Measurements from ENCODE around the gene WDR18. TPM values are rescaled to one million over a fixed set of nuclear protein-coding genes. Genes with fewer than 3 reads are reported as not detected.

WDR18 gene
- total RNA-seq, 1 experiment from 2014 or later = 56.7 TPM

DNA sequence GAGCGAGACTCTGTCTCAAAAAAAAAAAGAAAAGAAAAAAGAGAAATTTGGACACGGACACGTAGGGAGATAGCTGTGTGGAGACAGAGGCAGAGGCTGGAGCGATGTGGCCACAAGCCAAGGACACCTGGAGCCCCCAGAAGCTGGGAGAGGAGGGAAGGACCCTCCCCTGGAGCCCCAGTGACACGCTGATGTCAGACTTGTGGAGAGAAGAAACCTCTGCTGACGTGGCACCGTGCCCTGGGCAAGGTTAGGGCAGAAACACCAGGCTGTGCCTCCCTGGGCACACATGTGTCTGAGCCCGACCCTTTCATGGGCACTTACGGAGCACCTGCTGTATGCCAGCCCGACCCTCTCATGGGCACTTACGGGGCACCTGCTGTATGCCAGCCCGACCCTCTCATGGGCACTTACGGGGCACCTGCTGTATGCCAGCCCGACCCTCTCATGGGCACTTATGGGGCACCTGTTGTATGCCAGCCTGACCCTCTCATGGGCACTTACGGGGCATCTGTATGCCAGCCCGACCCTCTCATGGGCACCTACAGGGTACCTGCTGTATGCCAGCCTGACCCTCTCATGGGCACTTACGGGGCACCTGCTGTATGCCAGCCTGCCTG, 40.5 kb upstream of the WDR18 start:
- ATAC-seq (no peak), DNase-seq (no peak)
- H3K9me3 ChIP-seq (ENCODE audit: low read length) = no peaks in the 10 kb centered on the region
- ChIA-PET CTCF (no interaction called here), POLR2A (ENCODE audit: unreplicated experiment) (no interaction called here)
- H4K20me1 ChIP-seq (ENCODE audit: low read length) = no peaks in the 10 kb centered on the region
- H3K9me2 ChIP-seq (replicated peaks; ENCODE audit: low read length) = no peaks in the 10 kb centered on the region
- H3K36me3 ChIP-seq (ENCODE audit: low read depth, low read length) = no peaks in the 10 kb centered on the region
- H3K4me1 ChIP-seq (ENCODE audit: insufficient read depth, low read length) = peaks cover 17% of the 10 kb centered on the region; the same call in 1 of the 2 replicates
- BruUV-seq (replicated peaks) = no TSS peak
- no peak overlapping the region for H3K4me3 ChIP-seq (ENCODE audit: low read length)
- H3K27ac ChIP-seq (ENCODE audit: low read length) = no peak overlapping the region
- H3F3A ChIP-seq (ENCODE audit: low read length, unreplicated experiment) = no peaks in the 10 kb centered on the region
- no peak overlapping the region for H3K9ac ChIP-seq (ENCODE audit: low read length)
- no peak for TF ChIP-seq EZH2 (IDR thresholded peaks at IDR 0.05; ENCODE audit: low read length, unreplicated experiment)
- no peak for TF ChIP-seq EZH2phosphoT487 (IDR thresholded peaks at IDR 0.05; ENCODE audit: borderline replicate concordance, low read length)
- no peak overlapping the region for H3K4me2 ChIP-seq (ENCODE audit: low read length)
- H2AFZ ChIP-seq (ENCODE audit: low read length) = no peak overlapping the region
- peaks cover 4% of the 10 kb centered on the region; the same call in 1 of the 2 replicates for H3K79me2 ChIP-seq (ENCODE audit: low read length)
- no peaks in the 10 kb centered on the region for H3K27me3 ChIP-seq (ENCODE audit: low read length)
- intact Hi-C loops (cut with micrococcal nuclease) = no loop called here

- intact Hi-C loops (cut with micrococcal nuclease) = no loop called here
Observed at GRCh38 chr19:944171-944567, 40.0 kb upstream of the WDR18 start.

DNA sequence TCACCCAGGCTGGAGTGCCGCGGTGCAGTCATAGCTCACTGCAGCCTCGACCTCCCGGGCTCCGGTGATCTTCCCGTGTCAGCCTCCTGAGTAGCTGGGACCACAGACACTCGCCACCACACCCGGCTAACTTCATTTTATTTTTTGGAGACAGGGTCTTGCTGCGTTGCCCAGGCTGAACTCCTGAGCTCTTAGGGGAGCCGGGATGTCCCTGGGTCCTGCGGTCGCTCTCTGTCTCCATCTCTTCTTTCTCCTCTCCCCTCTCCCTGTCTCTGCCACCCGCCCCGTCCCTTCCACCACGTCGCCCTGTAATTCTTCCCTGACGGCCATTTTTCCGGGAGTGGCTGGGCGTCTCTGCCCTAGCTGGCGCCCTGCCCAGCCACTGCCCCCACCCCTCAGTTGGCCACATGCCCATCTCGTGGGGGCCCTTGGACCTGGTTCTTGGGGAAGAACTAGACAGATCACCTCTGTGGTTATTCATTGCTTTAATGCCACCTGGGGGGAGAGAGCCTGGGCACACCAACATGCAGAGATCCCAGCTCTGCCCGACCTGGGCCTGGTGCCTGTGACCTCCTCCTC, 39.4 kb upstream of the WDR18 start:
- POLR2A ChIA-PET (ENCODE audit: unreplicated experiment) = no interaction called here
- ATAC-seq (no peak), DNase-seq (no peak)
- no peaks in the 10 kb centered on the region for H3K9me2 ChIP-seq (replicated peaks; ENCODE audit: low read length)
- no peak overlapping the region for H3K4me3 ChIP-seq (ENCODE audit: low read length)
- peaks cover 4% of the 10 kb centered on the region; the same call in 1 of the 2 replicates for H3K79me2 ChIP-seq (ENCODE audit: low read length)
- no peak overlapping the region for H3K4me2 ChIP-seq (ENCODE audit: low read length)
- no peak overlapping the region for H2AFZ ChIP-seq (ENCODE audit: low read length)
- no peak overlapping the region for H3K27ac ChIP-seq (ENCODE audit: low read length)
- no peaks in the 10 kb centered on the region for H3K36me3 ChIP-seq (ENCODE audit: low read depth, low read length)
- intact Hi-C loops (cut with micrococcal nuclease) = no loop called here
- TF ChIP-seq EZH2phosphoT487 (IDR thresholded peaks at IDR 0.05; ENCODE audit: borderline replicate concordance, low read length) = no peak
- no peak for TF ChIP-seq EZH2 (IDR thresholded peaks at IDR 0.05; ENCODE audit: low read length, unreplicated experiment)
- TF ChIP-seq, protein P1, sequence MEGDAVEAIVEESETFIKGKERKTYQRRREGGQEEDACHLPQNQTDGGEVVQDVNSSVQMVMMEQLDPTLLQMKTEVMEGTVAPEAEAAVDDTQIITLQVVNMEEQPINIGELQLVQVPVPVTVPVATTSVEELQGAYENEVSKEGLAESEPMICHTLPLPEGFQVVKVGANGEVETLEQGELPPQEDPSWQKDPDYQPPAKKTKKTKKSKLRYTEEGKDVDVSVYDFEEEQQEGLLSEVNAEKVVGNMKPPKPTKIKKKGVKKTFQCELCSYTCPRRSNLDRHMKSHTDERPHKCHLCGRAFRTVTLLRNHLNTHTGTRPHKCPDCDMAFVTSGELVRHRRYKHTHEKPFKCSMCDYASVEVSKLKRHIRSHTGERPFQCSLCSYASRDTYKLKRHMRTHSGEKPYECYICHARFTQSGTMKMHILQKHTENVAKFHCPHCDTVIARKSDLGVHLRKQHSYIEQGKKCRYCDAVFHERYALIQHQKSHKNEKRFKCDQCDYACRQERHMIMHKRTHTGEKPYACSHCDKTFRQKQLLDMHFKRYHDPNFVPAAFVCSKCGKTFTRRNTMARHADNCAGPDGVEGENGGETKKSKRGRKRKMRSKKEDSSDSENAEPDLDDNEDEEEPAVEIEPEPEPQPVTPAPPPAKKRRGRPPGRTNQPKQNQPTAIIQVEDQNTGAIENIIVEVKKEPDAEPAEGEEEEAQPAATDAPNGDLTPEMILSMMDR (conservative IDR thresholded peaks at IDR 0.05; ENCODE audit: low read depth, low read length) = no peak
- H3K9ac ChIP-seq (ENCODE audit: low read length) = no peak overlapping the region
- CTCF ChIA-PET = no interaction called here
- no TSS peak for BruUV-seq (replicated peaks)
- no peaks in the 10 kb centered on the region for H3K27me3 ChIP-seq (ENCODE audit: low read length)
- no peaks in the 10 kb centered on the region for H3F3A ChIP-seq (ENCODE audit: low read length, unreplicated experiment)
- H3K9me3 ChIP-seq (ENCODE audit: low read length) = no peaks in the 10 kb centered on the region
- no peaks in the 10 kb centered on the region for H4K20me1 ChIP-seq (ENCODE audit: low read length)
- peaks cover 17% of the 10 kb centered on the region; the same call in 1 of the 2 replicates for H3K4me1 ChIP-seq (ENCODE audit: insufficient read depth, low read length)

More at GRCh38 chr19:944171-944567, 40.0 kb upstream of the WDR18 start:
- peaks cover 4% of the 10 kb centered on the region; the same call in 1 of the 2 replicates for H3K79me2 ChIP-seq (ENCODE audit: low read length)
- H3K4me2 ChIP-seq (ENCODE audit: low read length) = no peak overlapping the region
- no peaks in the 10 kb centered on the region for H3K9me3 ChIP-seq (ENCODE audit: low read length)
- TF ChIP-seq, protein P1 (conservative IDR thresholded peaks at IDR 0.05; ENCODE audit: low read depth, low read length) = no peak
- no peak for TF ChIP-seq EZH2 (IDR thresholded peaks at IDR 0.05; ENCODE audit: low read length, unreplicated experiment)
- no peak for TF ChIP-seq EZH2phosphoT487 (IDR thresholded peaks at IDR 0.05; ENCODE audit: borderline replicate concordance, low read length)
- ChIA-PET POLR2A (ENCODE audit: unreplicated experiment) (no interaction called here), CTCF (no interaction called here)
- H3K27me3 ChIP-seq (ENCODE audit: low read length) = no peaks in the 10 kb centered on the region
- peaks cover 17% of the 10 kb centered on the region; the same call in 1 of the 2 replicates for H3K4me1 ChIP-seq (ENCODE audit: insufficient read depth, low read length)
- no peak overlapping the region for H3K27ac ChIP-seq (ENCODE audit: low read length)
- BruUV-seq (replicated peaks) = no TSS peak
- no peak overlapping the region for H2AFZ ChIP-seq (ENCODE audit: low read length)
- H3K4me3 ChIP-seq (ENCODE audit: low read length) = no peak overlapping the region
- no peaks in the 10 kb centered on the region for H4K20me1 ChIP-seq (ENCODE audit: low read length)
- no peaks in the 10 kb centered on the region for H3K36me3 ChIP-seq (ENCODE audit: low read depth, low read length)
- DNase-seq (no peak), ATAC-seq (no peak)
- no peaks in the 10 kb centered on the region for H3K9me2 ChIP-seq (replicated peaks; ENCODE audit: low read length)
- no peaks in the 10 kb centered on the region for H3F3A ChIP-seq (ENCODE audit: low read length, unreplicated experiment)
- no peak overlapping the region for H3K9ac ChIP-seq (ENCODE audit: low read length)
